Lung (tissue), 12 donors: ENCODE measurements around the gene NCOA7. TPM values are rescaled to one million over a fixed set of nuclear protein-coding genes. Genes with fewer than 3 reads are reported as not detected.
"Not testable (repeated sequence)": the region's sequence is repeated elsewhere in the genome, so short reads cannot be mapped to it uniquely, and the experiment has no call there.

Experiments
- ATAC-seq: fragments of 200-7000 bp; cut with Tn5 transposase; one replicate; pipeline ENCODE4 v1.9.1; 2020; ENCODE audit warnings: moderate number of reproducible peaks; ENCODE audit not compliant: insufficient read depth, low FRiP score
- DNase-seq, 3 donors: peaks; one replicate each; pipeline ENCODE4 v3.0.0-alpha.2; 2013 to 2017
- H3K27ac ChIP-seq, 2 donors: one replicate each; pipeline ENCODE4 v1.5.1; 2013; ENCODE audit warnings: mild to moderate bottlenecking in 2 of 2, moderate library complexity in 2 of 2, control low read depth in 1 of 2, inconsistent platforms in 1 of 2, low read depth in 1 of 2, low read length in 1 of 2
- H3K27me3 ChIP-seq, 3 donors: one replicate each; pipeline ENCODE4 v1.5.1; 2013; ENCODE audit warnings: low read length in 2 of 3; ENCODE audit not compliant: control insufficient read depth in 3 of 3, insufficient read depth in 3 of 3
- H3K36me3 ChIP-seq, 4 donors: one replicate each; pipeline ENCODE4 v1.5.1; 2013; ENCODE audit warnings: low read length in 4 of 4, mild to moderate bottlenecking in 1 of 4, moderate library complexity in 1 of 4; ENCODE audit not compliant: control insufficient read depth in 4 of 4, insufficient read depth in 4 of 4
- H3K4me1 ChIP-seq, 5 donors: one replicate each; pipeline ENCODE4 v1.5.1; 2013; ENCODE audit warnings: low read length in 5 of 5, mild to moderate bottlenecking in 2 of 5, moderate library complexity in 1 of 5; ENCODE audit not compliant: control insufficient read depth in 5 of 5, insufficient read depth in 5 of 5
- H3K4me3 ChIP-seq: one replicate; pipeline ENCODE4 v1.5.1; 2013; ENCODE audit warnings: mild to moderate bottlenecking, control low read depth, moderate library complexity
- H3K9ac ChIP-seq, 2 donors: one replicate each; pipeline ENCODE4 v1.5.1; 2013; ENCODE audit warnings: low read length in 2 of 2, control low read depth in 1 of 2; ENCODE audit not compliant: insufficient read depth in 1 of 2
- H3K9me3 ChIP-seq, 4 donors: one replicate each; pipeline ENCODE4 v1.5.1; 2013; ENCODE audit warnings: low read length in 3 of 4, mild to moderate bottlenecking in 1 of 4, moderate library complexity in 1 of 4; ENCODE audit not compliant: control insufficient read depth in 4 of 4, insufficient read depth in 3 of 4
- CTCF ChIP-seq: IDR thresholded peaks from 2 replicates; pipeline ENCODE4 v1.5.1; 2012; ENCODE audit warnings: mild to moderate bottlenecking; ENCODE audit errors: control extremely low read depth, extremely low read depth
- WGBS, 2 donors: extraction: QIAGEN DNeasy Blood & Tissue Kit; methylation state at CpG; one replicate each; pipeline ENCODE4 v1.1.7; 2013; 5-methylcytosine and 5-hydroxymethylcytosine counted together
- polyA plus RNA-seq, 2 donors: library from polyadenylated mRNA; stranded (reverse); fragments of 200-250 nt; gene quantifications; one replicate each; pipeline ENCODE4 v1.2.1, GENCODE V29; 2013
- total RNA-seq, 2 donors: library from RNA; depleted of rRNA in 1 of 2; stranded (reverse); fragments of >200 nt in 1 of 2; gene quantifications; one replicate each; pipeline ENCODE4 v1.2.1, GENCODE V29; 2014 to 2021
- donor health status: control.
- donor health status: control.
- donor health status: Bipolar disorder and iron deficiency.
- donor health status: healthy.
- donor health status: DM: yes; HTN: yes; CAD: no.

NCOA7 gene
- total and polyA plus RNA-seq, 4 donors = 28.9 to 81.4 (median 57.2) TPM

- no peak overlapping the region for H3K9ac ChIP-seq
- ATAC-seq (no peak), DNase-seq (no peak)
- 60 to 68% methylated on average over 5 of the region's 5 CpGs for WGBS, 2 donors
- H3K9me3 ChIP-seq = no peaks in the 10 kb centered on the region
- H3K36me3 ChIP-seq = no peaks in the 10 kb centered on the region
- H3K4me3 ChIP-seq = no peak overlapping the region
- peak overlapping the region in 1 of 2 donors; percentile 49 for H3K27ac ChIP-seq
- H3K4me1 ChIP-seq = peaks cover 0 to 18% (median 0%) of the 10 kb centered on the region in 5 donors
- no peaks in the 10 kb centered on the region for H3K27me3 ChIP-seq
- no peak for TF ChIP-seq CTCF
These were observed 54.2 kb downstream of the NCOA7 start for GRCh38 chr6:125844989-125845388.

- ATAC-seq (no peak), DNase-seq (no peak)
- TF ChIP-seq CTCF = no peak
- WGBS, 2 donors = 93 to 98% methylated on average over 4 of the region's 4 CpGs
- no peaks in the 10 kb centered on the region for H3K27me3 ChIP-seq
- peaks cover 0 to 18% (median 0%) of the 10 kb centered on the region in 5 donors for H3K4me1 ChIP-seq
- no peak overlapping the region for H3K27ac ChIP-seq
- no peaks in the 10 kb centered on the region for H3K36me3 ChIP-seq
- no peaks in the 10 kb centered on the region for H3K9me3 ChIP-seq
- H3K4me3 ChIP-seq = no peak overlapping the region
- H3K9ac ChIP-seq = no peak overlapping the region
These were observed 55.7 kb downstream of the NCOA7 start for GRCh38 chr6:125846292-125847024.

GRCh38 chr6:125848286-125848685 is 57.5 kb downstream of the NCOA7 start:
- H3K9me3 ChIP-seq, H3K9ac ChIP-seq, H3K27me3 ChIP-seq, H3K4me3 ChIP-seq, H3K36me3 ChIP-seq, ATAC-seq, DNase-seq, H3K27ac ChIP-seq: not testable (repeated sequence)
- 94 to 96% methylated on average over 5 of the region's 5 CpGs for WGBS, 2 donors
- peaks cover 0 to 18% (median 0%) of the 10 kb centered on the region in 5 donors for H3K4me1 ChIP-seq

- 84 to 87% methylated on average over 3 of the region's 3 CpGs for WGBS, 2 donors
- no peak for TF ChIP-seq CTCF
- no peak for DNase-seq
- no peak for ATAC-seq
- no peak overlapping the region for H3K9ac ChIP-seq
- no peaks in the 10 kb centered on the region for H3K27me3 ChIP-seq
- no peaks in the 10 kb centered on the region for H3K9me3 ChIP-seq
- H3K36me3 ChIP-seq = no peaks in the 10 kb centered on the region
- H3K4me1 ChIP-seq = peaks cover 0 to 8% (median 0%) of the 10 kb centered on the region in 5 donors
- H3K27ac ChIP-seq = no peak overlapping the region
- H3K4me3 ChIP-seq = no peak overlapping the region
These were observed 59.6 kb downstream of the NCOA7 start for GRCh38 chr6:125850361-125850760.
